ENCODE data around the gene APBA2.

DNA sequence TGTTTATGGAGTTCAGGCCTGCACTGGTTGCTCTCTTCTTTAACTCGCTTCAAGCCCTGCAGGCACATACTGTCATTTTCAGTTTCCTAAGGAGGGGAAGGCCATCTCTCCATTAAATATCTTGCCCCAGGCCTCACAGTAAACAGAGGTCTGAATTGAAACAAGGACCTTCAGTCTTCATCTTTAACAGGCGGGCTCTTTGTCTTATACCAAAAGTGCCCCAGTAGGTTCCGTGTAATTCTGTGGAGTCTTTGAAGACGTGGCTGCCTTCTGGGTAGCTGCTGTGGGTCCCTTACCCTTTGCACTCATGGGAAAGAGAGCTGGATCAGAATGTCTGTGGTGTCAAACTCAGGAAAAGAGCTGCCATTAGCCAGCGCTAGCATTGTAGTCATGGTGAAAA lies 161.2 kb downstream of the APBA2 start:
- TF ChIP-seq, protein P1, sequence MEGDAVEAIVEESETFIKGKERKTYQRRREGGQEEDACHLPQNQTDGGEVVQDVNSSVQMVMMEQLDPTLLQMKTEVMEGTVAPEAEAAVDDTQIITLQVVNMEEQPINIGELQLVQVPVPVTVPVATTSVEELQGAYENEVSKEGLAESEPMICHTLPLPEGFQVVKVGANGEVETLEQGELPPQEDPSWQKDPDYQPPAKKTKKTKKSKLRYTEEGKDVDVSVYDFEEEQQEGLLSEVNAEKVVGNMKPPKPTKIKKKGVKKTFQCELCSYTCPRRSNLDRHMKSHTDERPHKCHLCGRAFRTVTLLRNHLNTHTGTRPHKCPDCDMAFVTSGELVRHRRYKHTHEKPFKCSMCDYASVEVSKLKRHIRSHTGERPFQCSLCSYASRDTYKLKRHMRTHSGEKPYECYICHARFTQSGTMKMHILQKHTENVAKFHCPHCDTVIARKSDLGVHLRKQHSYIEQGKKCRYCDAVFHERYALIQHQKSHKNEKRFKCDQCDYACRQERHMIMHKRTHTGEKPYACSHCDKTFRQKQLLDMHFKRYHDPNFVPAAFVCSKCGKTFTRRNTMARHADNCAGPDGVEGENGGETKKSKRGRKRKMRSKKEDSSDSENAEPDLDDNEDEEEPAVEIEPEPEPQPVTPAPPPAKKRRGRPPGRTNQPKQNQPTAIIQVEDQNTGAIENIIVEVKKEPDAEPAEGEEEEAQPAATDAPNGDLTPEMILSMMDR (IDR thresholded peaks at IDR 0.05), result no peak
- TF ChIP-seq POLR2AphosphoS5 (IDR thresholded peaks at IDR 0.05) (no peak), POLR2A (IDR thresholded peaks at IDR 0.05) (no peak)
